SK-N-SH (cell line): ENCODE data around the gene ETFDH. TPM values are rescaled to one million over a fixed set of nuclear protein-coding genes. Genes with fewer than 3 reads are reported as not detected.

ENCODE experiments used
- CTCF ChIA-PET: fragments of 300-600, 350-600 bp; formaldehyde crosslinking; extraction: SDS; loops from one replicate; lab custom pipeline; 2021; lab: Yijun Ruan, JAX
- POLR2A ChIA-PET: fragments of 350-600 bp; sonication (Branson Sonifier 250); formaldehyde crosslinking; extraction: SDS; loops from one replicate; lab custom pipeline; 2020; ENCODE audit warnings: antibody characterized with exemption, inconsistent platforms; lab: Yijun Ruan, JAX
- DNase-seq: peaks from one replicate; pipeline ENCODE4 v3.0.0; 2012
- H2AFZ ChIP-seq: fragments of 200-600 bp; sonication (generic); 2 replicates; pipeline ENCODE4 v1.8.1; 2016; ENCODE audit warnings: antibody characterized with exemption, mild to moderate bottlenecking, low read depth
- H3F3A ChIP-seq: fragments of 200-600 bp; sonication (generic); replicated peaks from 2 replicates; pipeline ENCODE3; 2016; ENCODE audit warnings: antibody characterized with exemption, mild to moderate bottlenecking; ENCODE audit not compliant: insufficient read depth
- H3K27ac ChIP-seq, 2 experiments: fragments of 200-500 bp in 1 of 2; fragments of 200-600 bp in 1 of 2; sonication (Bioruptor generic) in 1 of 2; sonication (generic), shearing (Covaris generic) in 1 of 2; 2 replicates each; pipeline versions ENCODE4 v1.5.1 to v1.6.1; 2014 to 2016; ENCODE audit warnings: low read depth in 2 of 2, inconsistent platforms in 1 of 2, low read length in 1 of 2, mild to moderate bottlenecking in 1 of 2, mixed read lengths in 1 of 2
- H3K27me3 ChIP-seq: fragments of 200-600 bp; sonication (generic), shearing (Covaris generic); 2 replicates; pipeline ENCODE4 v1.6.1; 2016; ENCODE audit warnings: mixed run types; ENCODE audit not compliant: insufficient read depth
- H3K36me3 ChIP-seq, 2 experiments: fragments of 200-500 bp in 1 of 2; fragments of 200-600 bp in 1 of 2; sonication (Bioruptor generic) in 1 of 2; sonication (generic) in 1 of 2; replicated peaks in 1 of 2; 2 replicates each; pipeline versions ENCODE3 to v1.5.1; 2014 to 2016; ENCODE audit warnings: low read length in 1 of 2, mild to moderate bottlenecking in 1 of 2; ENCODE audit not compliant: insufficient read depth in 2 of 2, control insufficient read depth in 1 of 2
- H3K4me1 ChIP-seq, 2 experiments: fragments of 200-500 bp in 1 of 2; fragments of 200-600 bp in 1 of 2; sonication (Bioruptor generic) in 1 of 2; sonication (generic), shearing (Covaris generic) in 1 of 2; 2 replicates each; pipeline versions ENCODE4 v1.5.1 to v1.6.1; 2014 to 2016; ENCODE audit warnings: low read depth in 1 of 2, low read length in 1 of 2, mixed run types in 1 of 2; ENCODE audit not compliant: insufficient read depth in 2 of 2, control insufficient read depth in 1 of 2
- H3K4me2 ChIP-seq: fragments of 200-600 bp; sonication (generic), shearing (Covaris generic); 2 replicates; pipeline ENCODE4 v1.6.1; 2017; ENCODE audit warnings: mixed run types
- H3K4me3 ChIP-seq, 2 experiments: fragments of 200-500 bp in 1 of 2; fragments of 200-600 bp in 1 of 2; sonication (Bioruptor generic) in 1 of 2; sonication (generic), shearing (Covaris generic) in 1 of 2; 2 replicates each; pipeline versions ENCODE4 v1.5.1 to v1.8.1; 2014 to 2016; ENCODE audit warnings: low read depth in 2 of 2, inconsistent platforms in 1 of 2, low read length in 1 of 2, mild to moderate bottlenecking in 1 of 2, mixed read lengths in 1 of 2, moderate library complexity in 1 of 2
- H3K79me2 ChIP-seq: fragments of 200-600 bp; sonication (generic); 2 replicates; pipeline ENCODE4 v1.8.1; 2017; ENCODE audit warnings: mild to moderate bottlenecking; ENCODE audit not compliant: insufficient read depth
- H3K9ac ChIP-seq: fragments of 200-600 bp; sonication (generic); 2 replicates; pipeline ENCODE4 v1.6.1; 2017; ENCODE audit warnings: mixed run types
- H3K9me2 ChIP-seq: fragments of 200-600 bp; sonication (generic); 2 replicates; pipeline ENCODE4 v1.6.1; 2017; ENCODE audit warnings: mixed run types
- H3K9me3 ChIP-seq: fragments of 200-600 bp; sonication (generic); 2 replicates; pipeline ENCODE4 v1.6.1; 2017; ENCODE audit warnings: mixed run types, mild to moderate bottlenecking, moderate library complexity
- H4K20me1 ChIP-seq: fragments of 200-600 bp; sonication (generic); 2 replicates; pipeline ENCODE4 v1.6.1; 2017; ENCODE audit warnings: mild to moderate bottlenecking, mixed run types; ENCODE audit not compliant: insufficient read depth
- RAD21 ChIP-seq: IDR thresholded peaks from 2 replicates; pipeline ENCODE4 v1.6.1; 2012; ENCODE audit warnings: mild to moderate bottlenecking, low read length
- SMC3 ChIP-seq: IDR thresholded peaks from 2 replicates; pipeline ENCODE4 v1.6.1; 2012; ENCODE audit warnings: low read depth, low read length, improper control_type of control experiment
- WGBS: methylation state at CpG from one replicate; pipeline ENCODE4 v1.1.6; 2017; ENCODE audit warnings: low lambda C conversion rate; 5-methylcytosine and 5-hydroxymethylcytosine counted together
- polyA plus RNA-seq, 3 experiments: library from polyadenylated mRNA; depleted of rRNA; stranded (reverse); fragments of >200 nt; gene quantifications; 2 replicates each; pipeline ENCODE4 v1.2.3, GENCODE V29; 2012
- TF ChIP-seq, protein P1 (sequence below): IDR thresholded peaks from 2 replicates; pipeline ENCODE4 v1.6.1; 2012; ENCODE audit warnings: mild to moderate bottlenecking, low read depth, low read length, moderate library complexity
- TF ChIP-seq, protein P2 (sequence below): IDR thresholded peaks from 2 replicates; pipeline ENCODE4; 2012
- TF ChIP-seq, protein P3 (sequence below): IDR thresholded peaks from 2 replicates; pipeline ENCODE4 v1.4.0; 2012; ENCODE audit warnings: low read depth, borderline replicate concordance
- TF ChIP-seq, protein P4 (sequence below): fragments of 200-600 bp; sonication (generic); IDR thresholded peaks from 2 replicates; pipeline ENCODE4 v1.6.1; 2017; ENCODE audit warnings: antibody characterized with exemption, mild to moderate bottlenecking, moderate library complexity

Gene ETFDH
- polyA plus RNA-seq, 1 of the 3 experiments (the other 2 are of a cell fraction), result 12.1 TPM

DNA sequence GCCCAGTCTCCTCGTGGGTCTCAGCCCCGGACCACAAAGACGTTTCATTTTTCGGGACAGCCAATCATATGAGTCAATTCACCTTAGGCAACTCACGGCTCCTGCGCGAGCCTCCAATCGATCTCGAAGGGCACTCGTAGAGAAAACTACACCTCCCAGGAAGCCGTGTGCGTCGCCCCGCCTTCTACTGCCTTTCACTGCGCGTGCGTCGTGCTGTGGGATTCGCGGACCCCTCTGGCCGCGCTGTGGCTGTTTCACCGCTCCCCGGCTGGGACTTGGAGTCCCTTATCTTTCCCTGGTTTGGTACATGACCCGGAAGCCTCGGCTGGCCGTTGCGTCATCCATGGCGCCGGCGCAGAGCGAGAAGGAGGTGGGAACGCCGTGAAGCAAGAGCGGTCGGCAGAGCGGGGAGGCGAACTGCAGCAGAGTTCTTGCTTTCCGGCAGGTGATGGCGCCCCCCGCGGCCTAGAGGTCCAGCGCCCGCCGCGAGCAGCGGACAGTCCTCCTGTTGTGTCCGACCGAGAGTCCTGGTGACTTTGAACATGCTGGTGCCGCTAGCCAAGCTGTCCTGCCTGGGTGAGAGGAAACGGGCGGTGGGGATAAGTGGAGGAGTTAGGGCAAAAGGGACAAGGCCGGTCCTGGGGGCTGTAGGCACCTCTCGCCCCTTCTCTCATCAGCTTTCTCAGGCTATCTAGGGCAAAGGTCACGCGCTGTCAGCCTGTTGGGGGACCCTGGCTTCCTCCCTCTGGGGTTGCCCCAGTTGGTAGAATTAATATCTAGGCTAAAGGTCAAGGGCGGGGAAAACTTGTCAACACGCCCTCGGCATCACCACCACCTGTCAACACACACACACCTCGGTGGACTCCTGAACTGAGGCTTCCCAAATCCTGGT is at the start of gene ETFDH (continued):
- TF ChIP-seq, protein P1, sequence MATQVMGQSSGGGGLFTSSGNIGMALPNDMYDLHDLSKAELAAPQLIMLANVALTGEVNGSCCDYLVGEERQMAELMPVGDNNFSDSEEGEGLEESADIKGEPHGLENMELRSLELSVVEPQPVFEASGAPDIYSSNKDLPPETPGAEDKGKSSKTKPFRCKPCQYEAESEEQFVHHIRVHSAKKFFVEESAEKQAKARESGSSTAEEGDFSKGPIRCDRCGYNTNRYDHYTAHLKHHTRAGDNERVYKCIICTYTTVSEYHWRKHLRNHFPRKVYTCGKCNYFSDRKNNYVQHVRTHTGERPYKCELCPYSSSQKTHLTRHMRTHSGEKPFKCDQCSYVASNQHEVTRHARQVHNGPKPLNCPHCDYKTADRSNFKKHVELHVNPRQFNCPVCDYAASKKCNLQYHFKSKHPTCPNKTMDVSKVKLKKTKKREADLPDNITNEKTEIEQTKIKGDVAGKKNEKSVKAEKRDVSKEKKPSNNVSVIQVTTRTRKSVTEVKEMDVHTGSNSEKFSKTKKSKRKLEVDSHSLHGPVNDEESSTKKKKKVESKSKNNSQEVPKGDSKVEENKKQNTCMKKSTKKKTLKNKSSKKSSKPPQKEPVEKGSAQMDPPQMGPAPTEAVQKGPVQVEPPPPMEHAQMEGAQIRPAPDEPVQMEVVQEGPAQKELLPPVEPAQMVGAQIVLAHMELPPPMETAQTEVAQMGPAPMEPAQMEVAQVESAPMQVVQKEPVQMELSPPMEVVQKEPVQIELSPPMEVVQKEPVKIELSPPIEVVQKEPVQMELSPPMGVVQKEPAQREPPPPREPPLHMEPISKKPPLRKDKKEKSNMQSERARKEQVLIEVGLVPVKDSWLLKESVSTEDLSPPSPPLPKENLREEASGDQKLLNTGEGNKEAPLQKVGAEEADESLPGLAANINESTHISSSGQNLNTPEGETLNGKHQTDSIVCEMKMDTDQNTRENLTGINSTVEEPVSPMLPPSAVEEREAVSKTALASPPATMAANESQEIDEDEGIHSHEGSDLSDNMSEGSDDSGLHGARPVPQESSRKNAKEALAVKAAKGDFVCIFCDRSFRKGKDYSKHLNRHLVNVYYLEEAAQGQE, result no peak
- TF ChIP-seq, protein P2, sequence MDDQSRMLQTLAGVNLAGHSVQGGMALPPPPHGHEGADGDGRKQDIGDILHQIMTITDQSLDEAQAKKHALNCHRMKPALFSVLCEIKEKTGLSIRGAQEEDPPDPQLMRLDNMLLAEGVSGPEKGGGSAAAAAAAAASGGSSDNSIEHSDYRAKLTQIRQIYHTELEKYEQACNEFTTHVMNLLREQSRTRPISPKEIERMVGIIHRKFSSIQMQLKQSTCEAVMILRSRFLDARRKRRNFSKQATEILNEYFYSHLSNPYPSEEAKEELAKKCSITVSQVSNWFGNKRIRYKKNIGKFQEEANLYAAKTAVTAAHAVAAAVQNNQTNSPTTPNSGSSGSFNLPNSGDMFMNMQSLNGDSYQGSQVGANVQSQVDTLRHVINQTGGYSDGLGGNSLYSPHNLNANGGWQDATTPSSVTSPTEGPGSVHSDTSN, result peak; percentile 27; the same call in 1 of the 2 replicates

DNA sequence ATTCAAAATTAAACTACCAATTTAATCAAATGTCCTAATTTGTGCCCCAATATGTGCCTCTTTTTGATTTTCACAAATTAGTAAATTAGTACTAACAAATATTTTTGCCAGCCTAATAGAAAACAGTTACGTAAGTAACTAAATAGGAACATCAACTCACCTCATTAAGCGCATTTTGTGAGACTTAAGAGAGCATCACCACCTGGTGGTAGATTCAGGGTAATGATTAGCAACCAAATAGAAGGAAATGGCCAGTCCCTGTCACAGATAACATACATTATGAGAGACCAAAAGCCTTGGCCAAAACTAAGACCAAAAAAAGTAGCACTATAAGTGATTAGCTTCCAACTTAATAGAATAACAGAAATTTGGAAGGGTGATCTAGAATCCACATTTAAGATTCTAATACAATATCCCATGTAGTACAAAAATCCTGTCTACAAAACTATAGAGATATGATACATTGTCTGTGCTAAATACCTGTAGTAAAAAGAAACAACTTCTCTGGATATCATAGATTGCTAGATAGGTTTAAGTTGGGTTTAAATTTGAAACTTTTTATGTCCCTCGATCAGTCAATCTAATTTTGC is 47.1 kb upstream of the ETFDH start:
- WGBS, result 35% methylated on average over 3 of the region's 3 CpGs
- no peak overlapping the region for H3K9ac ChIP-seq
- H3K4me1 ChIP-seq, result no peaks in the 10 kb centered on the region
- H3K36me3 ChIP-seq, result no peaks in the 10 kb centered on the region
- H4K20me1 ChIP-seq, result no peaks in the 10 kb centered on the region
- H2AFZ ChIP-seq, result no peak overlapping the region
- no peaks in the 10 kb centered on the region for H3K9me2 ChIP-seq
- H3F3A ChIP-seq, result no peaks in the 10 kb centered on the region
- TF ChIP-seq, protein P3, sequence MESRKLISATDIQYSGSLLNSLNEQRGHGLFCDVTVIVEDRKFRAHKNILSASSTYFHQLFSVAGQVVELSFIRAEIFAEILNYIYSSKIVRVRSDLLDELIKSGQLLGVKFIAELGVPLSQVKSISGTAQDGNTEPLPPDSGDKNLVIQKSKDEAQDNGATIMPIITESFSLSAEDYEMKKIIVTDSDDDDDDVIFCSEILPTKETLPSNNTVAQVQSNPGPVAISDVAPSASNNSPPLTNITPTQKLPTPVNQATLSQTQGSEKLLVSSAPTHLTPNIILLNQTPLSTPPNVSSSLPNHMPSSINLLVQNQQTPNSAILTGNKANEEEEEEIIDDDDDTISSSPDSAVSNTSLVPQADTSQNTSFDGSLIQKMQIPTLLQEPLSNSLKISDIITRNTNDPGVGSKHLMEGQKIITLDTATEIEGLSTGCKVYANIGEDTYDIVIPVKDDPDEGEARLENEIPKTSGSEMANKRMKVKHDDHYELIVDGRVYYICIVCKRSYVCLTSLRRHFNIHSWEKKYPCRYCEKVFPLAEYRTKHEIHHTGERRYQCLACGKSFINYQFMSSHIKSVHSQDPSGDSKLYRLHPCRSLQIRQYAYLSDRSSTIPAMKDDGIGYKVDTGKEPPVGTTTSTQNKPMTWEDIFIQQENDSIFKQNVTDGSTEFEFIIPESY, result no peak
- TF ChIP-seq, protein P4, sequence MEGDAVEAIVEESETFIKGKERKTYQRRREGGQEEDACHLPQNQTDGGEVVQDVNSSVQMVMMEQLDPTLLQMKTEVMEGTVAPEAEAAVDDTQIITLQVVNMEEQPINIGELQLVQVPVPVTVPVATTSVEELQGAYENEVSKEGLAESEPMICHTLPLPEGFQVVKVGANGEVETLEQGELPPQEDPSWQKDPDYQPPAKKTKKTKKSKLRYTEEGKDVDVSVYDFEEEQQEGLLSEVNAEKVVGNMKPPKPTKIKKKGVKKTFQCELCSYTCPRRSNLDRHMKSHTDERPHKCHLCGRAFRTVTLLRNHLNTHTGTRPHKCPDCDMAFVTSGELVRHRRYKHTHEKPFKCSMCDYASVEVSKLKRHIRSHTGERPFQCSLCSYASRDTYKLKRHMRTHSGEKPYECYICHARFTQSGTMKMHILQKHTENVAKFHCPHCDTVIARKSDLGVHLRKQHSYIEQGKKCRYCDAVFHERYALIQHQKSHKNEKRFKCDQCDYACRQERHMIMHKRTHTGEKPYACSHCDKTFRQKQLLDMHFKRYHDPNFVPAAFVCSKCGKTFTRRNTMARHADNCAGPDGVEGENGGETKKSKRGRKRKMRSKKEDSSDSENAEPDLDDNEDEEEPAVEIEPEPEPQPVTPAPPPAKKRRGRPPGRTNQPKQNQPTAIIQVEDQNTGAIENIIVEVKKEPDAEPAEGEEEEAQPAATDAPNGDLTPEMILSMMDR, result peak; percentile 80
- TF ChIP-seq SMC3, result peak; percentile 93
- peak; percentile 90 for TF ChIP-seq RAD21
- H3K4me2 ChIP-seq, result no peak overlapping the region
- H3K4me3 ChIP-seq, result no peak overlapping the region
- H3K9me3 ChIP-seq, result no peaks in the 10 kb centered on the region
- no peaks in the 10 kb centered on the region for H3K27me3 ChIP-seq
- H3K79me2 ChIP-seq, result no peaks in the 10 kb centered on the region
- POLR2A ChIA-PET, result no interaction called here
- DNase-seq, result peak; percentile 32
- CTCF ChIA-PET, result interaction anchor here (0.6 to 6.2 kb wide), 17 partner anchors 10 to 451 kb away, joined by 3 to 54 read pairs (median 4); no protein-coding TSS in a partner anchor
- H3K27ac ChIP-seq, result no peak overlapping the region
